NCI-H510A (cell line): ENCODE data around the gene P2RY11.

Source experiments
- DNase-seq: peaks from one replicate; lab custom pipeline; 2025; lab: John Stamatoyannopoulos, UW

Gene P2RY11

DNA sequence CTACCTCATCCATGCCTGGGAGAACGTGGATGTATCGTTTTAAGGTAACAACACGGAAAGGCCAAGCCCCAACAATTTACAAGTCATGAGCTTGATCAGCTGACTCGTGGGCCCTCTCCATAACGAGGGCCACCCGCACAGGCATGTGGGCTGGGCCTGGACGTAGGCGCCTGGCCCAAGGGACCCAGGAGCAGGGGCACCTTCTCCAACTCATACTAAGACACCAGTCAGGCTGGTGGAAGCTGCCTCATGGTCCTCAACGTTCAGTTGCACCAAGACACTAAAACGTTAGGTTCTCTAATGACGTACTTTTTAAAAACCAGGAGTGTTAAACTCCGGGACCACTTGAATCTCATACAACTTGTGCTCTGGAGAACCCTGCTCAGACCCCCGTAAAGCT is 30.0 kb downstream of the P2RY11 start:
- no peak for DNase-seq

DNA sequence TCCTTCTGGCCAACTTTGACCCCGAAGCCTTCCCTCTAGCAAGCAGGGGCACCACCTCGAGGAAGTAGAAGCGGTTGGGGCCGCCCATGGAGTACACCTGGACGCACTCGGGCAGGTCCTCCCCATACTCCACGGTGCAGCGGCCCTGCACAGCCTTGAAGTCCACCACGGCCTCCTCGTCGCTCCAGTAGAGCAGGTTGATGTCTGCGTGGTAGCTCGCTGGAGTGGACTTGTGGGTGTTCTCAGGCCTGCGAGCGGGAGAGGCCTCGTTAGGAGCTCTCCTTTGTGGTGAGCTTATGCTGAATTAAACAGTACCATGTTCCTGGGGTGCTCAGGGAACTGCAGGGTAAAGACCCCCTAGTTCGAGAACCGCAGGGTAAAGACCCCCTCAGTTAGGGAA is 30.5 kb downstream of the P2RY11 start:
- DNase-seq, result no peak

DNA sequence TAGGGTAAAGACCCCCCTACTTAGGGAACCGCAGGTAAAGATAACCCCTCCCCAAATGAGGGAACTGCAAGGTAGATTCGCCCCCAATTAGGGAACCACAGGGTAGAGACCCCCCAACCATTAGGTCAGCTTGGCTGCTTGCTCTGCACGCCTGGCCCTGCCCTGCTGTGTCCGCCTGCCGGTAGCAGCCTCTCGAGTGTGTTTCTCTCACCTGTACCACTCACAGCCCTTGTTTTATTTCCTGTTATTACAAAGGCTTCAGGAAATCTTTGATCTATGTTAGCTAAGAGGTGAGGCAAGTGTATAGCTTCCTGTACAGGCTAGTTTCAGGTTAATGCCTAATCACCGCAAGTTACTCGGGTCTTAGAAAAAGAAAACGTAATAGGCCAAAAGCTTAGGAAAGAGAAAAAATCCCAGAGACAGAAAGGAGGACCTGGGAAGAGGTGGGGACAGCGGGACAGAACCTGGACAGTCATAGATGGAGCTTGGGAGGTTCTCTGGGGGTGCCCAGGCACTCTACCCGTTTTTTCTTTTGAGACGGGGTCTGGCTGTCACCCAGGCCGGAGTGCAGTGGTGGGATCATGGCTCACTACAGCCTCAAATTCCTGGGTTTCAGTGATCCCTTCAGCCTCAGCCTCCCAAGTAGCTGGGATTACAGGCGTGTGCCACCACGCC is 31.3 kb downstream of the P2RY11 start:
- no peak for DNase-seq

DNA sequence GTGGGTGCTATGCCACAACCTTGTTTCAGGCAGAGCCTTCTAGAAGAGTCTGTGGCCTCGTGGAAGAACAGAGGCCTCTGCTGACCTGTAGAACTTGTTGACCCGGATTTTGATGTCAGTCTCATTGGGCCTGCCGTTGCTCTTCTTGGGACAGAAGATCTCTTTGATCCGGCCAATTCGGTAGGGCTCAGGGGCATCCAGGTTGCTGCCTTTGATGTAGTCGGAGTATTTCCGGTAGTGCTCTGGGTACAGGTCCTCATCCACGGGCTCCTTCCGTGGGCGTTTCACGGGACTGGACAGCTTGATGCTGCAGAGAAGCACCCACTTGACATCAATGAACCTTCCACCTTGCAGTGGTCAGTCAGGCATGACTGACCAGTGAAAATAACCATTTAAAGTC is 32.2 kb downstream of the P2RY11 start:
- DNase-seq, result no peak

DNA sequence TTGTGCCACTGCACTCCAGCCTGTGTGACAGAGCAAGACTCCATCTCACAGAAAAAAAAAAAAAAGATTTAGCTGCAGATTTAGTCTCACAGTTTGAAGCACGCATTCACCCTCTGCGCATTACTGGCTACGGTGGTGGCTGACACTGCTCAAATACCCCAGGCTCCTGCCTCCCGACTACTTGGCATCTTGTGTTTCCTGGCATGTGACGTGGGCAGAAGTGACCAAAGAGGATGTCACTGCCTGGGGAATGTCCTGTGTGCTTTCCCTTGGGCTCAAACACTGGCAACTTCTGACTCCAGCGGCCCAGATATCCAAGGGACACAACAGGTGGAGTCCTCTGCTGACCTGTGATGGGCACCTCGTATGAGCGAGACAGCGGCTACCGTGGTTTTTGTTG is 32.9 kb downstream of the P2RY11 start:
- no peak for DNase-seq

DNA sequence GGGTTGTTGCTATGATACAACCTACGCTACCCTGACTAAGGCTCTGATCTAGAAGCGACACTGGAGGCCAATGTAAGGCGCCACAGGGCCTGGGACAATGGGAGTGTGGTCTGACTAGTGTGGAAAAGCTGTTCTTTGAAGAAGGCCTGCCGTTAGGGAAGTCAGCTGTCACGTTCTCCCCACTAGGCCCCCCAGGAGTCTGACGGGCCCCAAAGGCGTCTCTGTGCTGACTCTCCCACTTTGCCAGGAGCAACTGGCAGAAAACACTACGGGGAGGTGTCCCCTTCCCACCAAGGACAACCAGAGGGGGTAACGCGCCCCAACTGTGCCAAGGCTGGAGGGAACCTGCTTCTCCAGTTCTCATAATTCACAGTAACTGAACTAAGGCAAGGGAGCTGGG is 33.5 kb downstream of the P2RY11 start:
- no peak for DNase-seq

DNA sequence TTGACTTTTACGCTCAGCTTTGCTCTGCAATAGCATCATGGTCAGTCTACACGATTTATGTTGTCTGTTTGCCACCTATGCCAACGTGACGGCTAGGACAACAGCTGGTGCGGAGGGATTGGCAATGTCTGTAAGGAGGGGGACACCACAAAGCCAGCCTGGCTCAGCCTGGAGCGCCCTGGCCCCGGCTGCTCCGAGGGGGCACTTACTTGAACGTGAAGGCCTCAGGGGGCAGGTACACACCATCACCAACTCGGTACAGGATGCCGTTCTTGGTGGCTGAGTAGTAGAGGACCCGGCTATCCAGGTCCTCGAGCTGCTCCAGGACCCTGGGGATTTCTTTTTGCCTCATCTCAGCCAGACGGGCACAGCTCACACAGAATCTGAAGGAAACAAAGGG is 34.6 kb downstream of the P2RY11 start:
- DNase-seq, result no peak

DNA sequence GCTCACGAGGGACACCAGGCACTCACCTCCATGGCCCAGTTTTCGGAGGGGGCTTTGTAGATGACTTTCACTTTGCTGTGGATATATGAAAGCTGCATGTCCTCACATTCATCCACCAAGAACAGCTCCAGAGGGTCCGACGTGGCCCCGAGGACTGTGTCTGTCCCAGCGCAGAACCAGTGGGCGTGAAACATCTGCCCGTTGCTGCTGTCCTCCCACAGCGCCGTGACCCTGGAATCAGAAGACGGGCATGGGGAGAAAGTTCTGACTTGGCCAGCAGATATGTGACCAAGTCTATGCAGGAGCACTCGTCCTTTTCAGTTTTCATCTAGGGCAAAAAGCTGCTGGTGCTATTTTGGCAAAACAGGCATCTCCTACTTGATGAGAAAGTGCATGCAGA is 37.9 kb downstream of the P2RY11 start:
- no peak for DNase-seq

DNA sequence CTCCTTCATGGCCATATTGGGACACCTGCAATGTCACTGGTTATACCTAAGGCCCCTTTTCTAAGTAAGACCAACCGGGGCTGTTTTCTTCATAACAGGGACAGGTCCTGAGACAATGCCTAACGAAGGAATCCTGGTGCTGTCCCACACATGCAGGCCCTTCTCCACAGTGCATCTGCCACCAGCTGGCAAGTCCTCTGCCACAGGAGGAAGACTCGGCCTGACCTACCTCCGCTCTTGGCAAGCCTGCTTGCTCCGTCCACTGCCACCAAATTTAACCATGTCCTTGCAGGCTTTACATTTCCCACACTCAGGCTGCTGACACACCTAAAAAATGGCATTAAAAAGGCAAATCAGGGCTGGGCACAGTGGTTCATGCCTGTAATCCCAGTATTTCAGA is 40.0 kb downstream of the P2RY11 start:
- no peak for DNase-seq

DNA sequence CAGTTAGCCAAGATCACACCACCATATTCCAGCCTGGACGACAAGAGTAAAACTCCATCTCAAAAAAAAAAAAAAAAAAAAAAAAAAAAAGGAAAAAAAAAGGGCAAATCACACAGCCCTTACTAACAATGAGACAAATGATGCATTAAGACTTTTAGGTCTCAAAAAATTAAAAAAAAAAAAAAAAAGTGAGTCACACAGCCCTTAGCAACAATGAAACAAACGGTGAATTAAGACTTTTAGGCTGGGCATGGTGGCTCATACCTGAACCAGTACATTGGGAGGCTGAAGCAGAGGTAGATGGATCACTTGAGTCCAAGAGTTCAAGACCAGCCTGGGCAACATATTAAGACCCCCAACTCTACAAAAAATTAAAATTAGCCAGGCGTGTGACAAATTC is 40.6 kb downstream of the P2RY11 start:
- no peak for DNase-seq

DNA sequence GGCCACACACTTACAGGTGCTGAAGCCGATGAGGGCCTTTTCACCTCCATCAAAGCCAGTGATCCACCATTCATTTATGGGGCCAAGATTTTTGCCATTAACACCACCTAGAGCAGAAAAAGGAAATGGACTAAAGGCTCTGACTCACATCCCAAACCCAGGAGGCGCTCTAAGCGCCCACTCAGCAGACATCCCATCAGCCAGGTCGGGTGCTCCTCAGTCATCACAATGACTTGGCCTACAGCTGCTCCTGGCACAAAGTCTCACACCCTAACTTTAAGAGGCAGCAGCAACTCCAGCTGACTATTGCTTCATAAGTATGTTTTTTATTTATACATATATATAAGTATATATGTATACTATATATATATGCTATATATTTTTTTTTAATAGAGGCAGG is 44.3 kb downstream of the P2RY11 start:
- DNase-seq, result no peak

DNA sequence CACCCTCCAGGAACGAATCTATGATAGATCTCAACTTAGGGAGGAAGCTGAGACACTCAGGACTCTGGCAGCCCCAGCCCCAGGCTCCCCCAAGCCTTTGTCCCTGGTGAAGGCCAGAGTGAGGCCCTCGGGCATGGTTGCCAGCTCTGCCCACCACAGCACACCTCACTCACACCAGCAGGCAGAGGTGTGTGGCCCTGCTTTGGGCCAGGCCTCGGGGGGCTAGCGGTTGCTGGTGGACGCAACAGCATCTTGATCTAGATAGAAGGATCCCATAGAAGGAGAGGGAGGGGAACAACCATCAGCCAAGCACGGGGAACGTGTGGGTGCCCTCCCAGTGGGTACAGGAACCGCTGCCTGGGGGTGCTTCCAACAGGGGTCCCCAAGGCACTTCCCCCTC is 46.6 kb downstream of the P2RY11 start:
- DNase-seq, result no peak

DNA sequence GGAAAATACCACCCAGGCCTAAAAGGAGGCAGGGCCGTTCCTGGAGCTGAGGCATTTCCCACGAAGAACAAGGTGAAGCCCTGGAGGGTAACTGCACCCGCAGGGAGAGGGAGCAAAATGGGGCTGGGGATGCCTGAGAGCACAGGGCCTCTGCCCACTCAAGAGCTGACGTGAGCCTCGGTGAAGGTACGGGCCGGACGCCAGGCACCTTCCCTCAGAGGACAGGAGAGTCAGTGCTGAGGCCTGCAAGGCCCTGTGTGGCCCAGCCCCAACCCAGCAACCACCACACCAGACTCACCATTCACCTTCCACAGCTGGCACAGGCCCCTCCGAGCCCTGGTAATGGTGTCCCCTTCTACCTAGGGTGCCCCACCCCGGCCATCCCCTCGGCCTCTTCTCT is 47.0 kb downstream of the P2RY11 start:
- DNase-seq, result no peak

DNA sequence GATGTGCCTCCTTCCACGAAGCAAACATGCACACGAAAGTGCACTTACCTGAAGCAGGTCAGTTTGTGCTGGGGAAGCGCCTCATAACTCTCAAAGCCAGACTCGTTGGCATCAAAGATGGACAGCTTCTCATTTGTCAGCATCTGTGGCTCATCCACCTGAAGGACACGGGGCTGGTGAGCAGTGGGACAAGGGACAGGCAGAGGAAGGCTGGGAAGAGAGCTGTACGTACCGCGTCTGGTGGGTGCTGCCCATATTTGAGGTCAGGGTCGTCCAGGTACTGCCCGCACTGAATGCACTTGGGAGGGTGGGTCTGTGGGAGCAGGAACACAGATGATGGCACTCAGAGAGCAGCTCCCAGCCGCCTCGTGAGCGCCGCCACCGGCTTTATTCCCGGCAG is 48.1 kb downstream of the P2RY11 start:
- no peak for DNase-seq

DNA sequence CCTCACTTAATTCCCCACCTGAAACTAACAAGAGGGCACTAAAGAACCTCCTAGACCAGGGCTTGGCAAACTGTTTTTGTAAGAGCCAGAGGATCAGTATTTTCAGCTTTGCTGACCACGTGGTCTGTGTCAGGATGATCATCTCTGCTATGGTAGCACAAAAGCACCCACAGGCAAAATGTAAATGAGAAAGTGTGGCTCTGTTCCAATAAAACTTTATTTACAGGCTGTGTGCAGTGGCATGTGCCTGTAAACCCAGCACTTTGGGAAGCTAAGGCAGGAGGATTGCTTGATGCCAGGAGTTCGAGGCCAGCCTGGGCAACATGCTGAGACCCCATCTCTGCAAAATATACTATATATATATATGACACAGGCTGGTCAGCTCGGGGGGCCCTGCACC is 52.0 kb downstream of the P2RY11 start:
- DNase-seq, result no peak
